Suprapubic skin (tissue), 4 donors: ENCODE measurements around the gene MRM3.

Experiments
- POLR2A ChIP-seq, 2 donors: fragments of 450-650 bp; IDR thresholded peaks; one replicate each; pipeline ENCODE4 v1.6.1; 2017; ENCODE audit warnings: antibody characterized with exemption in 2 of 2, mild to moderate bottlenecking in 2 of 2, moderate library complexity in 2 of 2
- POLR2AphosphoS5 ChIP-seq, 3 donors: sonication (generic); formaldehyde crosslinking; IDR thresholded peaks; one replicate each; pipeline ENCODE4 v1.6.1; 2017; ENCODE audit warnings: antibody characterized with exemption in 3 of 3
- TF ChIP-seq, protein P1 (sequence below), 2 donors: fragments of 200-600 bp in 1 of 2; fragments of 450-650 bp in 1 of 2; sonication (generic) in 1 of 2; IDR thresholded peaks; one replicate each; pipeline ENCODE4 v1.5.1; 2016 to 2019; ENCODE audit warnings: antibody characterized with exemption in 2 of 2, mild to moderate bottlenecking in 1 of 2, moderate library complexity in 1 of 2

DNA sequence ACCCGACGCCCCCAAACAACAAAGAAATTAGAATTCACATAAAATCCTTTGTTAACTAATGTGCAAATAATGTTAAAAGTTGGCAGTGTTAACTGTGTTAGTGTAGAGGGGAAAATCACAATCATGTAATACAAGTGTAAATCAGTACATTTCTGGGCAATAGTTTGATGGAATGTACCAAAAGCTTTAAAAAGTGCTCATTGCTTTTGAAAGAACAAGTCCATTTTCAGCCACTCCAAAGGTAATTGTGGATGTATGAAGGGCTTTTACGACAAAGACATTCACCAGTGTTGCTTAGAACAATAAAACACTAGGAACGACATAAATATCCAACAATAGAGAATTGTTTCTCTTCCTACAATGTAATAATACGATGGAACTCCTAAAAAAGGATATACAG lies 9.1 kb upstream of the MRM3 start:
- TF ChIP-seq, protein P1, sequence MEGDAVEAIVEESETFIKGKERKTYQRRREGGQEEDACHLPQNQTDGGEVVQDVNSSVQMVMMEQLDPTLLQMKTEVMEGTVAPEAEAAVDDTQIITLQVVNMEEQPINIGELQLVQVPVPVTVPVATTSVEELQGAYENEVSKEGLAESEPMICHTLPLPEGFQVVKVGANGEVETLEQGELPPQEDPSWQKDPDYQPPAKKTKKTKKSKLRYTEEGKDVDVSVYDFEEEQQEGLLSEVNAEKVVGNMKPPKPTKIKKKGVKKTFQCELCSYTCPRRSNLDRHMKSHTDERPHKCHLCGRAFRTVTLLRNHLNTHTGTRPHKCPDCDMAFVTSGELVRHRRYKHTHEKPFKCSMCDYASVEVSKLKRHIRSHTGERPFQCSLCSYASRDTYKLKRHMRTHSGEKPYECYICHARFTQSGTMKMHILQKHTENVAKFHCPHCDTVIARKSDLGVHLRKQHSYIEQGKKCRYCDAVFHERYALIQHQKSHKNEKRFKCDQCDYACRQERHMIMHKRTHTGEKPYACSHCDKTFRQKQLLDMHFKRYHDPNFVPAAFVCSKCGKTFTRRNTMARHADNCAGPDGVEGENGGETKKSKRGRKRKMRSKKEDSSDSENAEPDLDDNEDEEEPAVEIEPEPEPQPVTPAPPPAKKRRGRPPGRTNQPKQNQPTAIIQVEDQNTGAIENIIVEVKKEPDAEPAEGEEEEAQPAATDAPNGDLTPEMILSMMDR (IDR thresholded peaks at IDR 0.05) = no peak
- no peak for TF ChIP-seq POLR2AphosphoS5 (IDR thresholded peaks at IDR 0.05)
- TF ChIP-seq POLR2A (IDR thresholded peaks at IDR 0.05) = no peak
